ENCODE results near the gene CD247.

Gene CD247

DNA sequence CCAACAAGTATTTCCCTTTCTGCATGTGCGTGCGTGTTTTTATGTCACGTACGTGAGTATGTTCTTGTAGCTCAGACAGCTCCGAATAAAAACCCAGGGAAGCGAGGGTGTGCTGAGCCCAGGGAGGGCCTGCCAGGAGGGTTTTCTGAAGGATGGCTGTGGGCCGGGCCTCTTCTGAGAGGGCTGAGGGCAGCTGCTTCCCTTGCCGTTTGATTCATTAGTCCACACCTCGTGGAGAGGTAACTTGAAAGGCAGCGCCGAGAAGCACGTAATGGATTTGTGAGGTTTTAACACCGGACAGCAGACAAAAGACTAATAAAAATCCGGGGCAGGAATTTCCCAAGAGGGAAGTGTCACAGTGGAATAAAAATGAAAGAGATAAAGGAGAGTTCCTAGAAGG lies 29.5 kb downstream of the CD247 start:
- no peak for DNase-seq (ENCODE audit: low read depth)
- no peak overlapping the region for H3K4me3 ChIP-seq (ENCODE audit: low read length)

DNA sequence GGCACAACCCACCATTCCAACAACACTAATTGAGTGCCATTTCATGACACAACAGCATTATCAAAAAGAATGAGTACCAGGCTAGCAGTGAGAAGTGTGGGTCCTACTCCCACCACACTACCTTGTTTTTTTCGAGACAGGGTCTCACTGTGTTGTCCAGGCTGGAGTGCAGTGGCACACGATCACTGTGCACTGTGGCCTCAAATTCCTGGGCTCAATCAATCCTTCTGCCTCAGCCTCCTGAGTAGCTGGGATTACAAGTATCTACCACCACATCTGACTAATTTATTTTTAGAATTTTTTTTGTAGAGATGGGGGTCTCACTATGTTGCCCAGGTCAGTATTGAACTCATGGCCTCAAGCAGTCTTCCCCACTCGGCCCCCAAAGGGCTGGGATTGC lies 30.7 kb downstream of the CD247 start:
- TF ChIP-seq, protein P1, sequence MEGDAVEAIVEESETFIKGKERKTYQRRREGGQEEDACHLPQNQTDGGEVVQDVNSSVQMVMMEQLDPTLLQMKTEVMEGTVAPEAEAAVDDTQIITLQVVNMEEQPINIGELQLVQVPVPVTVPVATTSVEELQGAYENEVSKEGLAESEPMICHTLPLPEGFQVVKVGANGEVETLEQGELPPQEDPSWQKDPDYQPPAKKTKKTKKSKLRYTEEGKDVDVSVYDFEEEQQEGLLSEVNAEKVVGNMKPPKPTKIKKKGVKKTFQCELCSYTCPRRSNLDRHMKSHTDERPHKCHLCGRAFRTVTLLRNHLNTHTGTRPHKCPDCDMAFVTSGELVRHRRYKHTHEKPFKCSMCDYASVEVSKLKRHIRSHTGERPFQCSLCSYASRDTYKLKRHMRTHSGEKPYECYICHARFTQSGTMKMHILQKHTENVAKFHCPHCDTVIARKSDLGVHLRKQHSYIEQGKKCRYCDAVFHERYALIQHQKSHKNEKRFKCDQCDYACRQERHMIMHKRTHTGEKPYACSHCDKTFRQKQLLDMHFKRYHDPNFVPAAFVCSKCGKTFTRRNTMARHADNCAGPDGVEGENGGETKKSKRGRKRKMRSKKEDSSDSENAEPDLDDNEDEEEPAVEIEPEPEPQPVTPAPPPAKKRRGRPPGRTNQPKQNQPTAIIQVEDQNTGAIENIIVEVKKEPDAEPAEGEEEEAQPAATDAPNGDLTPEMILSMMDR (conservative IDR thresholded peaks at IDR 0.05; ENCODE audit: low read length) = no peak
- no peak for DNase-seq (ENCODE audit: low read depth)
- no peak overlapping the region for H3K4me3 ChIP-seq (ENCODE audit: low read length)

More for the DNA sequence above, 29.5 kb downstream of the CD247 start:
- TF ChIP-seq, protein P1 (conservative IDR thresholded peaks at IDR 0.05; ENCODE audit: low read length) = no peak

DNA sequence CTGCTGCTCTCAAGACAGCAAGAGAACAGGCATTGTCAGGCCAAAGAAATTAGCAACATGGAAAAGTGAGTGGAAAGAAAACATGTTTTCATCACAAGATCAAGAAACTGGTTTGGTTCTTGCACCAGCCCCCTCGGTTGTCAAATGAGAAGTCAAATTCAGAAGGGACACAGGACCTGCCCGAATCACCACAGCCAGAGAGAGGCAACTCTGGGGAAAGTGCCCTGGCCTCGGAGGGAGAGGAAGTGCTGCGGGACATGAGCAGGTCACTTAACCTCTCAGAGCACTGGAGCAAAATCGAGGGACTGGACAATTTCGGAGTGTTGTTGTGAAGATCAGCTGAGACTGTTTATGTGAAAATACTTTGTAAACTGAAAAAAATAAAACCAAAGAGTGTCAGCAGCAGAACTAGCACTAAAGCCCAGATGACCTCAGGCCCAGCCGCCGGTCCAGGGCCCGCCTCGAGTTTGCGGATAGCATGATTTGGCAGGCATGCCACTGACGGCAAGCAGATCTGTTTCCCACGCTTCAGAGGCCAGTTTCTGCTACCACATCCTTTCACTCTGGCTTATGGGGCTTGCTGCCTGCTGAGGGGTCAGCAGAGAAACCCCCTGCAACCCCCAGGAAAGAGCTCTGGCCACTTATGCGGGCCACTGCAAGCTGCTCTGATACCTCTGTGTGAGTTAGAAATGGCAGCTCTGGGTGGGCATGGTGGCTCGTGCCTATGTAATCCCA lies 32.1 kb downstream of the CD247 start:
- DNase-seq (ENCODE audit: low read depth) = no peak
- H3K4me3 ChIP-seq (ENCODE audit: low read length) = no peak overlapping the region
- TF ChIP-seq, protein P1 (conservative IDR thresholded peaks at IDR 0.05; ENCODE audit: low read length) = no peak

DNA sequence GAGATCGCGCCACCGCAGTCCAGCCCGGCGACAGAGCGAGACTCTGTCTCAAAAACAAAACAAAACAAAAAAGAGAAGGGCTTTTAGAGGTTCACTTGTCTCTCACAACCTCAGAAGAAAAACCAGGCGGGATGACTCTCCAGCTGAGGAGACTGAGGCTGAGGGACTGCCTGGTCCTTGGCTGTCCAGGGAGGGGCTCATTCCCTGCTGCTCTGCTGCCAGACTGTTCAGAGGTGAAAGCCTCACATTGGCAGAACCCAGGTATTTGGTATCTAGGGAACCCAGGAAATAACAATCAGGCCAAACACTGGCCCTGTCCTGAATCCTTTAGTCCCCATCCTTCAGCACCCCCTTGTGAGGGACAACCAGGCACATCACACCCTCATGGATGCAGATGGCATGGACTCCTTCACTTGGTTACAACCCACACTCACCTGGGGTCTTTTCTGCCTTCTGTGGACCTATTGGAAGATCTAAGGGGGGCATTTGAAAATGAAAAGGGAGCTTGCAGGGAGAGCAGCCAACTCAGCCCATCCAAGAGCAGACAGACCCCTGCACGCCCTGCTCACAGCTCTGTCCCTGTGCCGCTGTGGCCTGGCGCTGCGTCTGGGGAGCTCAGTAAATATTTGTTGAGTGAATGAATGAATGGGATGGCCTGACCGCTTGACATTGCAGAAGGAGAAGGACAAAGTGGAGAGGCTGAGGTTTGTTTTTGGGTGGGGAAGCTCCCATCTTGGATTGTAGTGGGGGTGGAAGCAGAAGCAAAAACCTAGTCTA lies 33.4 kb downstream of the CD247 start:
- H3K4me3 ChIP-seq (ENCODE audit: low read length) = no peak overlapping the region
- TF ChIP-seq, protein P1 (conservative IDR thresholded peaks at IDR 0.05; ENCODE audit: low read length) = no peak
- DNase-seq (ENCODE audit: low read depth) = no peak

DNA sequence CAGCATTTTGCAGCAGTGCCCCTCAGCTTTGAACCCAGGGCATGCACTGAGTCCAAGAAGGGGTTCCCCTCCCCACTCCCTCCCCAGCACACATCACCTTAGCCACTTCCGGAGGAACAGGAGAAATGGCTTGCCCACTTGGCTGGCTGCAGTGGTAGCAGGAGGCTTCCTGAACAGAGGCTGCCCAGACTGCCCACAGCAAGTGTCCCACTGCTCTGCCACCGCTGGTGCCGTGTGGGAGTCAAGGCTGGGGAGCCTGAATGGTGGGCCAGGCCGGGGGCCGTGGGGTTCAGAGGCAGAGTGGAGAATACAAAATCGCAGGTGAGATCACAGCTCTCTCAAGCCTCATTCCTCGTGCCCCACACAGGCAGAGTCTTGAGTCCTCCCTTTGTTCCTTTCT lies 34.5 kb downstream of the CD247 start:
- TF ChIP-seq, protein P1 (conservative IDR thresholded peaks at IDR 0.05; ENCODE audit: low read length) = no peak
- no peak for DNase-seq (ENCODE audit: low read depth)
- H3K4me3 ChIP-seq (ENCODE audit: low read length) = no peak overlapping the region

DNA sequence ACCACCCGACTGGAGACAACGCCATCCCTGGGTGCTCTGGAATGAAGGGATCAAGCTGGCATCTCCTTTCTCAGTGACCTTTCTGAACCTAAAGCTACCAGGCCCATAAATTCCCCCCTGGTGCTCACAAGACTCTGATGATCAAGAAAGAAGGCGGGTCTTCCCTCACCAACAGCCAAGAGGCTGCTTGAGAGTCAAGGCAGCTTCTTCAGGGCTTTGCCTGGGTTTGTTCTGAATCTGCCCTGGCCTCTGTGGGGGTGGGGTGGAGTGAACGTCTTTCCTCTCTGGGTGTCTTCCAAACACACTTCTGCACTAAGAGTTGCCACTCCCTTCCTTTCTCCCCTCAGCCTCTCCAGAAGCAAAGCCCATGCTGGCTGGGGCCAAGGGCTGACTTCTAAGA lies 36.1 kb downstream of the CD247 start:
- no peak overlapping the region for H3K4me3 ChIP-seq (ENCODE audit: low read length)
- no peak for DNase-seq (ENCODE audit: low read depth)
- TF ChIP-seq, protein P1 (conservative IDR thresholded peaks at IDR 0.05; ENCODE audit: low read length) = no peak

Measured in AG10803 (cell line).